Dedifferentiated amniotic fluid mesenchymal stem cell (primary cell): ENCODE measurements around the gene HSD17B13.
"Not testable (repeated sequence)": the region's sequence is repeated elsewhere in the genome, so short reads cannot be mapped to it uniquely, and the experiment has no call there.

ENCODE experiments used
- DNase-seq: peaks from one replicate; pipeline ENCODE4 v3.0.0-alpha.2; 2016; ENCODE audit errors: extremely low spot score

HSD17B13 gene

GRCh38 chr4:87316961-87317360 is 5.7 kb downstream of the HSD17B13 start:
- DNase-seq: no peak

DNA sequence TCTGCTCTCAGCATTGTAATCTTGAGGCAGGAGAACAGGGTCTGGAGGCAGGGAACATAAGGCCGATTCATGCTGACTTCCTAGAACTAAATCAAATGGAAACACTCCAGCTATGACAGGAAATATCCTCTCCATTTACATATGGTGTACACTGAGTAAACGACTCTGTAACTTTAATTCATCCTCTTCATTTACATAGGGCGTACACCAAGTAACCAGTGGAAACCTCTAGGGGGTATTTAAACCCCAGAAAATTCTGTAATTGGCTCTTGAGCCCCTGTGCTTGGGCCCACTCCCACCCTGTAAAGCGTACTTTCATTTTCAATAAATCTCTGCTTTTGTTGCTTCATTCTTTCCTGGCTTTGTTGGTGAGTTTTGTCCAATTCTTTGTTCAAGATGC is 7.7 kb downstream of the HSD17B13 start:
- DNase-seq: not testable (repeated sequence)

- DNase-seq: no peak
These were observed 8.9 kb downstream of the HSD17B13 start for GRCh38 chr4:87313756-87314155.

- DNase-seq: no peak
These were observed 11.0 kb downstream of the HSD17B13 start for GRCh38 chr4:87311684-87312083.

GRCh38 chr4:87310691-87311335 is 11.9 kb downstream of the HSD17B13 start:
- DNase-seq: no peak

GRCh38 chr4:87309625-87310024 is 13.1 kb downstream of the HSD17B13 start:
- DNase-seq: no peak

DNA sequence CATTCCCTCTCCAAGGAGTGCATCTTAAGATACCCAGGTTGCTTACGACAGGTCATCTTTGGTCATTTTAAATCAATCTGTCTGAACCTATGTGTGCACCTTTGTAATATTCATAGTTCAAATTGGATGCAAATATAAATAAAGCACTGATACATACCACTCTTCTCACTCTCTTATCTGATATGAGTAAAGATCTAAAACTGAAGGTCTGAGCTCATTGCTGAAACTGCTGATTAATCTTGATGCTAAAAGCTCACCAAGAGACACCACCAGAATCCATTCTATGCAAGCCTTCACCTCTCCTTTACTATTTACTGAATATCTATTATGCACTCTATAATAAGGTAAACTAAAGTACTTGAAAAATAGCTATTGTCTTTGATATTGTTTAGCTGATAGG is 16.6 kb downstream of the HSD17B13 start:
- DNase-seq: no peak

GRCh38 chr4:87305562-87305961 is 17.1 kb downstream of the HSD17B13 start:
- no peak for DNase-seq

DNA sequence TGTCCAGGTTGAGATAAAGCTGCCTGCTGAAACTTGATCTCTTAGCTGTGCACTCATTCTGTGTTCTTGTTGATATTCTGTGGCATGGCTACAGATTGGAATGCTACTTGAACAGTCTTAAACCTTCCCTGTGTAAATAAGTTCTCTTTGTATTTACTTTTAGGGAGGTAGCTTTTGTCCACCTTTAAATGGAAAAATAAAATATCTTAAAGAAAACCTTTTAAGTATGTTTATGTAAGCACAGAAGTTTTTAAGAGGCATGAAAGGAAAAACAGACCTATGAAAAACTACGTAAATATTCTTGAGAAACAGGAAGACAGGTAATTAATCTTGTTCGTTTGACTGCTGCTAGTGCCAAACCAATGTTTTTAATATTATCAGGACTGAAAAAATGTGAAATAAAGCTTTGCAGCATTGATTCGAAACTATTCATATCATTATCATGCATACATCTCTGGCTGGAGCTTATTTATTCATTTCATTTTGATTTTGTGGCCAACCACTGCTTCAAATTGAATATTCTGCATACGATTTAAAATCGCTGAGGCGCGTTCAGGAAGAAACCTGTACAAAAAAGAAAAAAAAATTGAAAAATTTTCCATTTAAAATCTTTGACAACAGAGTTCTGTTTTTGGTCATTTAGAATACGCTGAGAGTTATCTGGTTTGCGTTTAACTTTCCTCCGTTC is 17.8 kb downstream of the HSD17B13 start:
- no peak for DNase-seq

DNA sequence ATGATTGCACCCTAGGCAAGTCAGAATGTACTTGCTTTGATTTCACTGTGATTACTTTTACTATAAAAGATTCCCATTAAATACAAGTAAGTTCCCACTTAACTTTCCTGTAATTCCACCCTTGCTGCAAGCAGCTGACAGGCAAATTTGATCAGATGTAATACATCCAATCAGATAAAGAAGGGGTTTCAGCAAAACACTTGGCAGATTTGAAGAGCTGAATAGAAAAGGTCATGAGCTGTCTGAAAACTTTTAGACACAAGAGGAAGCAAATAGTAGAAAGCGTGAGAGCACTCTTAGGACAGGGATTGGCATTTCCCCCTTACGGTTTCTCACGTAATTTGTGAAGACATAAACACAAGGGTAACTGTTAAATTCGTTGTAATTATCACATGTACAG is 22.8 kb downstream of the HSD17B13 start:
- no peak for DNase-seq

DNA sequence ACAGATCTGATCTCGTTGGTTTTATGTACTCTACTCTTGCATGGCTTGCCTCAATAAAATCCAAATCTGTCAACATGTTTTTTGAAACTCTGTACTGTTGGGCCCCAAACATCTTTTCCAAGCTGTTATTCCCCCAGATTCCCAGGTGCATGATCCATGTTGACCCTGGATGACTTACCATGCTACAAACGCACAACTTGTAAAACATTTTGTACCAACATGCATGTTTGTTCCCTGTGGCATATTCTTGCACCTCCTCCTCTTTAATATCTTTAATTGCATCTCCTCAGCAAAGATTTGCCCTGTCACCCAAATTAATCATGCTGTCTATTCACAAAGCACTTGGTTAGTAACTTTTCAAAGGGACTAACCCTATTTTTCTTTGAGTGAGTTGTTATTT is 24.3 kb downstream of the HSD17B13 start:
- DNase-seq: no peak

- DNase-seq: not testable (repeated sequence)
These were observed 27.8 kb downstream of the HSD17B13 start for GRCh38 chr4:87294911-87295310.

- not testable (repeated sequence) for DNase-seq
These were observed 28.8 kb downstream of the HSD17B13 start for GRCh38 chr4:87293889-87294288.

- no peak for DNase-seq
These were observed 35.7 kb downstream of the HSD17B13 start for GRCh38 chr4:87286970-87287369.

DNA sequence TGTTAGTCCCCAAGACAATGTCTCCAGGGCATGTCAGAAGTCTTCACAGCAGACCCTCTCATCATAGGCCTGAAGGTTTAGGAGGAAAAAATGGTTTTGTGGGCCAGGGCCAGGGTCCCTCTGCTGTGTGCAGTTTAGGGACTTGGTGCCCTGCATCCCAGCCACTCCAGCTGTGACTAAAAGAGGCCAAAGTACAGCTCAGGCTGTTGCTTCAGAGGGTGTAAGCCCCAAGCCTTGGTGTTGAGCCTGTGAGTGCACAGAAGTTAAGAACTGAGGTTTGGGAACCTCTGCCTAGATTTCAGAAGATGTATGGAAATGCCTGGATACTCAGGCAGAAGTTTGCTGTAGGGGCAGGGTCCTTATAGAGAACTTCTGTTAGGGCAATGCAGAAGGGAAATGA is 38.4 kb downstream of the HSD17B13 start:
- not testable (repeated sequence) for DNase-seq

GRCh38 chr4:87283151-87283550 is 39.5 kb downstream of the HSD17B13 start:
- no peak for DNase-seq

- DNase-seq: no peak
These were observed 41.1 kb downstream of the HSD17B13 start for GRCh38 chr4:87281603-87282002.

GRCh38 chr4:87278335-87278794 is 44.3 kb downstream of the HSD17B13 start:
- no peak for DNase-seq

DNA sequence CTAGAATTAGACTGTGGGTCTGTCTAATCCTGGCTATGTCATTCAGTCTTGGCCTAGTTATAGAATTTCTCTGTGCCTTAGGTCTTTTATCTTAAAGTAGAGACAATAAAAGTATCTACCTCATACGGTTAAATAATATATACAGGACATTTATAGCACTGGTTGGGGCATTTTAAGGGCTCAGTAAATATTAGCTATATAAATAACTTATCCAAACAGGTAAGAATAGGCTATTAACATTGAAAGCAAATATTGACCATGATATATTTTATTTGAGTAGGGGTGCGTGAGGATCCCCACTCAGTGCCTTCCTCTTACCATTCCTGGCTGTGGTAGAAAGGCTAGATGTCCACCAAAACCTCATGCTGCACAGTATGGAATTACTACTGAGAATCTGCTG is 47.4 kb downstream of the HSD17B13 start:
- no peak for DNase-seq

GRCh38 chr4:87274803-87275202 is 47.9 kb downstream of the HSD17B13 start:
- DNase-seq: no peak

DNA sequence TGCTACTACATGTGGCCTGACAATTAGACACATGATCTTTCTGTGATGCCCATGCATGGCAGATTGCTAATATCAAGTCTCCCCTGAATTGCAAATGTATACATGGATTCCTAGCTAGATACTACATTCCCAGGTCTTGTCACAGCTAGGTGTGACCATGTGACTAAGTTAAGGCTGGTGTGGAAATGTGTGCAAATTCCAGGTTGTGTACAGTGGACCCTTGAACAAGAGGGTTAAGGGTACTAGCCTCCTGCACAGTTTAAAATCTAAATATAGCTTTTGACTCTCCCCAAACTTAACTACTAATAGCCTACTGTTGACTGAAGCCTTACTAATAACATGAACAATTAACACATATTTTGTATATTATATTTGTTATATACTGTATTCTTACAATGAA is 48.4 kb downstream of the HSD17B13 start:
- no peak for DNase-seq

DNA sequence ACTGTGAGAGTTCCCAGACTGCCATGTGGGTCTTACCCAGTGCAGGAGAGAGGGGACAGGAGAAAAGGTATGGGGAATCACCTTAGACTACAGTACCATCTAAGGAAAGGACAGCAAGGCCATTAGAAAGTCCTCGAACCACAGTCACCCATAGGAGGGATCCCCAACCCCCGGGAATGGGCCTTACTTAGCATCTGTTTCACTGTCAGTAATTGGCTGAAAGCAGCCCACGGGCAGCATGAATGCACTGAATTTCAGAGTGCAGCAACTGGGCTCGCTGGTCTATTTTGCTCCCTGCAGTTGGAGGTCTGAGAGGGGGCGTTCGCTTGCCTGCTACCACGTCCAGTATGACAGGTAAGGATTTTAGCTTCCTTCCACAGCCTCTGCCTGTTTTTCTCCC is 51.9 kb downstream of the HSD17B13 start:
- DNase-seq: no peak

GRCh38 chr4:87270144-87270543 is 52.5 kb downstream of the HSD17B13 start:
- DNase-seq: peak; percentile 28

DNA sequence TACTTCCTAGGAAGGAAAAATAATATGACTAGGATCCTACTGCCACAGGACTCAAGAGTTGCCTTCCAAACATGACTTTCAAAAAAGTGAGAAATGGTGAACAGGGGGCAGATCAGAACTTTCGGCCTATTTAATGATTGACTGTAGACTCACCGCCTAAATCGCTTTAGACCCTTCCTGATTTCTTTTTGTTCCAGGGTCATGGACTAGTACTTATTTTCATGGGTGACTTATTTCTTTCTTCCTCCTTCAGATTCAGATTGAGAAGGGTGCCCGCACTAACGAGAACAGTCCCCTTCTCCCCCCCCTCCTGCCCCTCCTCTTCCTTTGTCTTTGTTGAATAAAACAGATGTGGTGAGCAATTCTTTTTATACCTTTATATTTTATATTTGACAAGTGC is 54.3 kb downstream of the HSD17B13 start:
- no peak for DNase-seq
